ENCODE measurements around the gene RBMY1E. TPM values are rescaled to one million over a fixed set of nuclear protein-coding genes. Genes with fewer than 3 reads are reported as not detected.
"Not testable (repeated sequence)": the region's sequence is repeated elsewhere in the genome, so short reads cannot be mapped to it uniquely, and the experiment has no call there.

The RBMY1E gene
- not detected in 2 replicates for total RNA-seq (ENCODE audit: low replicate concordance)

DNA sequence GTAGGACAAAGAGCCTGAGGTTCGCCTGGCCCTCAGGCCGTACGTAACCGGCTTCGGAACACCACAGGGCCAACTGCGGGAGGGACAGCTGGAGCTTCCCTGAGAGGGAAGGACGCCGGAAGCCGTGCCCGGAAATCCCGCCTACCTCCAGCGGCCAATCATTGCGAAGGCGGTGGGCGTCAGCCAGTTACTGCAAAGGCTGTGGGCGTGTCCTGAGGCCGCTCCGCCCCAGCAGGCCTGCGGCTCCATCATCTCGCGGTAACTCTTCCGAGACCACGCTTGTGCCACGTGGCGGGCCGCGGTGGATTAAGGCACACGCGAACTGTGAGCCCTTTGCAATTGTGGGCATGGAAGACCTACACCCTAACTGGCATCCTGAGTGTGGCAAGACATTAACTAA lies at the start of gene RBMY1E:
Gene RBMY1E, minus strand, starts transcription at position 101 of the 400 bp plus-strand sequence. CDS start 1,978 bp downstream, outside the sequence.
- not testable (repeated sequence) for H3K79me2 ChIP-seq (ENCODE audit: low read depth); H3K27me3 Mint-ChIP-seq (ENCODE audit: insufficient read depth, low read depth); H3K4me3 Mint-ChIP-seq; H3K36me3 ChIP-seq; H3K4me3 ChIP-seq; DNase-seq (ENCODE audit: low spot score); H3K27ac ChIP-seq; H3K4me1 ChIP-seq; H3K27me3 ChIP-seq; H3K4me1 Mint-ChIP-seq; H3K9ac ChIP-seq; H2AFZ ChIP-seq (replicated peaks); H3F3A ChIP-seq (ENCODE audit: low read depth); H3K27ac Mint-ChIP-seq; H3K36me3 Mint-ChIP-seq; H4K20me1 ChIP-seq (ENCODE audit: low read depth); H3K4me2 ChIP-seq; H3K9me3 Mint-ChIP-seq; H3K9me3 ChIP-seq (ENCODE audit: low read depth)

DNA sequence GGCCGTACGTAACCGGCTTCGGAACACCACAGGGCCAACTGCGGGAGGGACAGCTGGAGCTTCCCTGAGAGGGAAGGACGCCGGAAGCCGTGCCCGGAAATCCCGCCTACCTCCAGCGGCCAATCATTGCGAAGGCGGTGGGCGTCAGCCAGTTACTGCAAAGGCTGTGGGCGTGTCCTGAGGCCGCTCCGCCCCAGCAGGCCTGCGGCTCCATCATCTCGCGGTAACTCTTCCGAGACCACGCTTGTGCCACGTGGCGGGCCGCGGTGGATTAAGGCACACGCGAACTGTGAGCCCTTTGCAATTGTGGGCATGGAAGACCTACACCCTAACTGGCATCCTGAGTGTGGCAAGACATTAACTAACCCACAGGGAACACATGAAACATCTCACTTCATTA lies 23.4 kb downstream of the RBMY1E start, which contains the start of gene RBMY1D:
Gene RBMY1D, minus strand, starts transcription at position 101 of the 400 bp plus-strand sequence. CDS start 2,013 bp downstream, outside the sequence.
- not testable (repeated sequence) for H3K27ac Mint-ChIP-seq; H3K4me1 Mint-ChIP-seq; H3K36me3 ChIP-seq; H2AFZ ChIP-seq (replicated peaks); H3K4me1 ChIP-seq; H3F3A ChIP-seq (ENCODE audit: low read depth); H3K4me2 ChIP-seq; H3K9ac ChIP-seq; DNase-seq (ENCODE audit: low spot score); H3K27me3 ChIP-seq; H3K4me3 ChIP-seq; H3K9me3 ChIP-seq (ENCODE audit: low read depth); H3K4me3 Mint-ChIP-seq; H3K27ac ChIP-seq; H3K9me3 Mint-ChIP-seq; H3K27me3 Mint-ChIP-seq (ENCODE audit: insufficient read depth, low read depth); H3K36me3 Mint-ChIP-seq; H3K79me2 ChIP-seq (ENCODE audit: low read depth); H4K20me1 ChIP-seq (ENCODE audit: low read depth)

DNA sequence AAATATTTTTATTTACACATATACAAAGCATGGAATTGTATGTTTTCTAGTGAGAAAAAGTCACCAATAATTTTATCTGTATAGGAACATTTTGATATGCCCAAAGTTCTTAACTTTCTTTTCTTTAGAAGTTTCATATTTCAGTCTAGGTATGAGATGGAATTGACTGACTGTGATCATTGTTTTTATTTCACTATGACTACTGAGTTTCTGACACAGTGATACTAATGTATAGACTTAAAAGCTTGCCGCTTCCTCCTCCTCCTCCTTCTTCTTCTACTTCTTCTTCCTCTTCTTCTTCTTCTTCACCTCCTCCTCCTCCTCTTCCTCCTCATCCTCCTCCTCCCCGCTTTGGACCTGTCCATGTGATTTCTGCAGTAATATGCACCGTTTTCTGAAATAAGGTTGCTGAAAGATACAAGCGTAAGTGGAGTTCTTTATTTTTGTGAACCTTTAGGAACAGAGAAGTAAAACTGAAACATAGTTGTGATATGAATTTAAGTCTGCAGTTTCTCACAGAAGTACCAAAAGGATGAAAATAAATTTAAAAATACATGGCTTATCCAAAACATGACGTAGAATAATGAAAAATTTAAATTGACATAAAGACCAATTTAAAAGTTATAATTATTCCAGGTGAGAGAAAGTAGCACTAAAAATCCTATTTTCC lies 48.3 kb downstream of the RBMY1E start:
- H3K9ac ChIP-seq; H3K4me2 ChIP-seq; H3F3A ChIP-seq (ENCODE audit: low read depth); H3K4me3 ChIP-seq; H3K4me1 Mint-ChIP-seq; H3K9me3 ChIP-seq (ENCODE audit: low read depth); H3K4me3 Mint-ChIP-seq; H3K79me2 ChIP-seq (ENCODE audit: low read depth); H3K36me3 ChIP-seq; H3K36me3 Mint-ChIP-seq; H3K27me3 ChIP-seq; H3K27me3 Mint-ChIP-seq (ENCODE audit: insufficient read depth, low read depth); H4K20me1 ChIP-seq (ENCODE audit: low read depth); H3K27ac ChIP-seq; H3K27ac Mint-ChIP-seq; H2AFZ ChIP-seq (replicated peaks); DNase-seq (ENCODE audit: low spot score); H3K9me3 Mint-ChIP-seq; H3K4me1 ChIP-seq: not testable (repeated sequence)

Other genes starting within 250 kb of the RBMY1E start
- not detected in 2 replicates for gene RBMY1D, start 23.5 kb downstream of the RBMY1E start, total RNA-seq (ENCODE audit: low replicate concordance)